ENCODE measurements around the gene NDUFS1.
"Not testable (repeated sequence)": the region's sequence is repeated elsewhere in the genome, so short reads cannot be mapped to it uniquely, and the experiment has no call there.

The NDUFS1 gene

GRCh38 chr2:206164261-206164862 lies 5.1 kb upstream of the NDUFS1 start:
- Mint-ChIP-seq H3K4me1 (peaks cover 27% of the 10 kb centered on the region), H3K27me3 (ENCODE audit: low read depth) (no peaks in the 10 kb centered on the region), H3K36me3 (ENCODE audit: low read depth) (peaks cover 63% of the 10 kb centered on the region), H3K4me3 (peak overlapping the region in 2 of 3 experiments; percentile 2 to 19), H3K27ac (no peak overlapping the region), H3K9me3 (peaks cover 17% of the 10 kb centered on the region)
- peak; percentile 66 to 83 (median 78) for TF ChIP-seq CTCF (IDR thresholded peaks at IDR 0.05; ENCODE audit: unreplicated experiment in 3 of 3)

- no peak for TF ChIP-seq CTCF (IDR thresholded peaks at IDR 0.05; ENCODE audit: unreplicated experiment in 3 of 3)
- peaks cover 32% of the 10 kb centered on the region for H3K4me1 Mint-ChIP-seq
- peaks cover 57% of the 10 kb centered on the region for H3K36me3 Mint-ChIP-seq (ENCODE audit: low read depth)
- no peak overlapping the region for H3K27ac Mint-ChIP-seq
- peaks cover 3% of the 10 kb centered on the region for H3K27me3 Mint-ChIP-seq (ENCODE audit: low read depth)
- H3K4me3 Mint-ChIP-seq = peak overlapping the region in 1 of 3 experiments; percentile 7
- H3K9me3 Mint-ChIP-seq = peaks cover 10% of the 10 kb centered on the region
Measured at GRCh38 chr2:206163251-206163880, 4.1 kb upstream of the NDUFS1 start.

- not testable (repeated sequence) for H3K9me3 Mint-ChIP-seq; H3K27me3 Mint-ChIP-seq (ENCODE audit: low read depth)
- Mint-ChIP-seq H3K4me3 (peak overlapping the region in 1 of 3 experiments; percentile 66), H3K36me3 (ENCODE audit: low read depth) (peaks cover 55% of the 10 kb centered on the region), H3K27ac (peak overlapping the region in 2 of 3 experiments; percentile 29 to 32), H3K4me1 (peaks cover 37% of the 10 kb centered on the region)
Measured at GRCh38 chr2:206162401-206162800, 3.2 kb upstream of the NDUFS1 start.

- peak overlapping the region; percentile 58 to 100 (median 99) for H3K27ac Mint-ChIP-seq
- TF ChIP-seq CTCF (IDR thresholded peaks at IDR 0.05; ENCODE audit: unreplicated experiment in 3 of 3) = no peak
- peaks cover 37% of the 10 kb centered on the region for H3K4me1 Mint-ChIP-seq
- H3K27me3 Mint-ChIP-seq (ENCODE audit: low read depth) = peaks cover 3% of the 10 kb centered on the region
- peak overlapping the region; percentile 94 to 99 (median 99) for H3K4me3 Mint-ChIP-seq
- H3K9me3 Mint-ChIP-seq = no peaks in the 10 kb centered on the region
- peaks cover 53% of the 10 kb centered on the region for H3K36me3 Mint-ChIP-seq (ENCODE audit: low read depth)
Measured at GRCh38 chr2:206160807-206161179, 1.5 kb upstream of the NDUFS1 start.

GRCh38 chr2:206160125-206160806 lies 1.0 kb upstream of the NDUFS1 start:
- no peak for TF ChIP-seq CTCF (IDR thresholded peaks at IDR 0.05; ENCODE audit: unreplicated experiment in 3 of 3)
- Mint-ChIP-seq H3K9me3 (no peaks in the 10 kb centered on the region), H3K36me3 (ENCODE audit: low read depth) (peaks cover 53% of the 10 kb centered on the region), H3K27ac (peak overlapping the region; percentile 99 to 100 (median 100)), H3K4me3 (peak overlapping the region; percentile 94 to 99 (median 99)), H3K27me3 (ENCODE audit: low read depth) (peaks cover 3% of the 10 kb centered on the region), H3K4me1 (peaks cover 37% of the 10 kb centered on the region)

GRCh38 chr2:206158563-206159345 lies 490 bp downstream of the NDUFS1 start:
- peaks cover 48% of the 10 kb centered on the region for H3K36me3 Mint-ChIP-seq (ENCODE audit: low read depth)
- no peaks in the 10 kb centered on the region for H3K9me3 Mint-ChIP-seq
- peaks cover 37% of the 10 kb centered on the region for H3K4me1 Mint-ChIP-seq
- peak overlapping the region; percentile 99 to 100 (median 100) for H3K27ac Mint-ChIP-seq
- H3K27me3 Mint-ChIP-seq (ENCODE audit: low read depth) = peaks cover 3% of the 10 kb centered on the region
- peak overlapping the region; percentile 94 to 99 (median 99) for H3K4me3 Mint-ChIP-seq
- TF ChIP-seq CTCF (IDR thresholded peaks at IDR 0.05; ENCODE audit: unreplicated experiment in 3 of 3) = no peak

- peaks cover 30% of the 10 kb centered on the region for H3K4me1 Mint-ChIP-seq
- H3K27me3 Mint-ChIP-seq (ENCODE audit: low read depth); H3K27ac Mint-ChIP-seq; H3K9me3 Mint-ChIP-seq: not testable (repeated sequence)
- peaks cover 32% of the 10 kb centered on the region for H3K36me3 Mint-ChIP-seq (ENCODE audit: low read depth)
- H3K4me3 Mint-ChIP-seq = peak overlapping the region; percentile 41 to 99 (median 99)
Measured at GRCh38 chr2:206157014-206157413, 2.2 kb downstream of the NDUFS1 start.
